BJ (cell line): ENCODE measurements around the gene GLTPD2. TPM values are rescaled to one million over a fixed set of nuclear protein-coding genes. Genes with fewer than 3 reads are reported as not detected.

Experiments used
- CTCF ChIA-PET: fragments of 350-600 bp; formaldehyde crosslinking; extraction: SDS; loops from one replicate; lab custom pipeline; 2021; ENCODE audit warnings: antibody characterized with exemption, inconsistent platforms; lab: Yijun Ruan, JAX
- POLR2A ChIA-PET: fragments of 300-600 bp; sonication (Branson Sonifier 250); formaldehyde crosslinking; extraction: SDS; loops from one replicate; lab custom pipeline; 2021; ENCODE audit warnings: antibody characterized with exemption; lab: Charles Lee
- DNase-seq: peaks from one replicate; pipeline ENCODE4 v3.0.0-alpha.2; 2011; ENCODE audit warnings: low read depth
- H3K27me3 ChIP-seq: 2 replicates; pipeline ENCODE4 v1.6.0; 2011; ENCODE audit warnings: low read length; ENCODE audit not compliant: control insufficient read depth, insufficient read depth
- H3K36me3 ChIP-seq: 2 replicates; pipeline ENCODE4 v1.5.1; 2011; ENCODE audit warnings: low read length; ENCODE audit not compliant: control insufficient read depth, insufficient read depth
- H3K4me3 ChIP-seq: 2 replicates; pipeline ENCODE4 v1.5.1; 2011; ENCODE audit warnings: low read depth, mild to moderate bottlenecking, control low read depth, low read length
- CTCF ChIP-seq: IDR thresholded peaks from 2 replicates; pipeline ENCODE4 v1.5.1; 2011; ENCODE audit warnings: low read depth, mild to moderate bottlenecking, control low read depth, inconsistent platforms, low read length, moderate library complexity; ENCODE audit not compliant: insufficient read depth
- polyA plus RNA-seq: library from polyadenylated mRNA; depleted of rRNA; stranded (reverse); fragments of >200 nt; gene quantifications from 2 replicates; pipeline ENCODE4 v1.2.3, GENCODE V29; 2011

GLTPD2 gene
- polyA plus RNA-seq, 1 experiment: not detected

GRCh38 chr17:4768298-4768697 is 20.5 kb upstream of the GLTPD2 start:
- no peaks in the 10 kb centered on the region for H3K36me3 ChIP-seq
- ChIA-PET CTCF (interaction anchor here (1.1 kb wide), 1 partner anchor 9 kb away, joined by 3 read pairs; no protein-coding TSS in a partner anchor), POLR2A (no interaction called here)
- peaks cover 6% of the 10 kb centered on the region for H3K27me3 ChIP-seq
- no peak for TF ChIP-seq CTCF
- H3K4me3 ChIP-seq: no peak overlapping the region
- no peak for DNase-seq

- no peak for TF ChIP-seq CTCF
- CTCF ChIA-PET: interaction anchor here (0.8 kb wide), 1 partner anchor 26 kb away, joined by 3 read pairs; no protein-coding TSS in a partner anchor
- POLR2A ChIA-PET: no interaction called here
Measured at GRCh38 chr17:4769628-4770027, 19.1 kb upstream of the GLTPD2 start.

GRCh38 chr17:4771519-4772234 is 17.1 kb upstream of the GLTPD2 start, which contains the start of gene TM4SF5:
Gene TM4SF5, plus strand, starts transcription at chr17:4771886. Its CDS starts 37 bp downstream, at chr17:4771923.
- no peak for DNase-seq
- H3K27me3 ChIP-seq: peaks cover 8% of the 10 kb centered on the region
- no peak for TF ChIP-seq CTCF
- POLR2A ChIA-PET: no interaction called here
- no peaks in the 10 kb centered on the region for H3K36me3 ChIP-seq
- H3K4me3 ChIP-seq: no peak within 1 kb of the TSS
- CTCF ChIA-PET: interaction anchor here (1.3 kb wide), 1 partner anchor 16 kb away, joined by 4 read pairs; no protein-coding TSS in a partner anchor

More at GRCh38 chr17:4769628-4770027, 19.1 kb upstream of the GLTPD2 start:
- no peak for DNase-seq
- Histone ChIP-seq H3K36me3 (no peaks in the 10 kb centered on the region), H3K27me3 (peaks cover 8% of the 10 kb centered on the region), H3K4me3 (no peak overlapping the region)

GRCh38 chr17:4772235-4772613 is 16.5 kb upstream of the GLTPD2 start:
- Histone ChIP-seq H3K4me3 (no peak overlapping the region), H3K27me3 (peaks cover 8% of the 10 kb centered on the region), H3K36me3 (no peaks in the 10 kb centered on the region)
- POLR2A ChIA-PET: no interaction called here
- TF ChIP-seq CTCF: no peak
- CTCF ChIA-PET: no interaction called here
- no peak for DNase-seq

GRCh38 chr17:4777969-4778760 is 10.6 kb upstream of the GLTPD2 start:
- H3K27me3 ChIP-seq: peaks cover 9% of the 10 kb centered on the region
- no peaks in the 10 kb centered on the region for H3K36me3 ChIP-seq
- H3K4me3 ChIP-seq: no peak overlapping the region
- DNase-seq: no peak
- no peak for TF ChIP-seq CTCF
- ChIA-PET CTCF (interaction anchor here (0.8 to 1.1 kb wide), 2 partner anchors 10 to 112 kb away, joined by 3 read pairs; no protein-coding TSS in a partner anchor), POLR2A (no interaction called here)
